H9 (cell line): ENCODE results near the gene BAAT. TPM values are rescaled to one million over a fixed set of nuclear protein-coding genes. Genes with fewer than 3 reads are reported as not detected.

Experiments
- DNase-seq: peaks from one replicate; pipeline ENCODE4 v3.0.0-alpha.2; 2017
- H2AFZ ChIP-seq: one replicate; pipeline ENCODE4 v1.6.1; 2013; ENCODE audit warnings: mild to moderate bottlenecking, low read length, control low read depth, moderate library complexity
- H2AK5ac ChIP-seq: 2 replicates; pipeline ENCODE4 v1.6.1; 2013; ENCODE audit warnings: low read length, control low read depth, mixed read lengths; ENCODE audit not compliant: insufficient read length
- H2BK120ac ChIP-seq: one replicate; pipeline ENCODE4 v1.6.1; 2013; ENCODE audit warnings: low read depth, mild to moderate bottlenecking, low read length, control low read depth, inconsistent platforms; ENCODE audit not compliant: poor library complexity, severe bottlenecking
- H2BK12ac ChIP-seq: 2 replicates; pipeline ENCODE4 v1.6.1; 2013; ENCODE audit warnings: low read length, control low read depth, mixed read lengths, low read depth; ENCODE audit not compliant: insufficient read length
- H2BK15ac ChIP-seq: 2 replicates; pipeline ENCODE4 v1.6.1; 2013; ENCODE audit warnings: low read depth, low read length, control low read depth
- H2BK20ac ChIP-seq: one replicate; pipeline ENCODE4 v1.6.1; 2013; ENCODE audit warnings: low read depth, mild to moderate bottlenecking, low read length, control low read depth, inconsistent platforms; ENCODE audit not compliant: poor library complexity, severe bottlenecking
- H2BK5ac ChIP-seq: 2 replicates; pipeline ENCODE4 v1.6.1; 2013; ENCODE audit warnings: low read length, control low read depth, mixed read lengths; ENCODE audit not compliant: insufficient read length
- H3K14ac ChIP-seq: 2 replicates; pipeline ENCODE4 v1.6.1; 2013; ENCODE audit warnings: low read length, control low read depth; ENCODE audit not compliant: insufficient read depth
- H3K18ac ChIP-seq: 2 replicates; pipeline ENCODE4 v1.6.1; 2013; ENCODE audit warnings: low read depth, mild to moderate bottlenecking, mixed read lengths, low read length, control low read depth; ENCODE audit not compliant: insufficient read length
- H3K23ac ChIP-seq: 2 replicates; pipeline ENCODE4 v1.6.1; 2013; ENCODE audit warnings: low read length, control low read depth, mixed read lengths, low read depth; ENCODE audit not compliant: insufficient read length
- H3K23me2 ChIP-seq: 2 replicates; pipeline ENCODE4 v1.6.1; 2013; ENCODE audit warnings: low read depth, mild to moderate bottlenecking, mixed read lengths, low read length, control low read depth; ENCODE audit not compliant: insufficient read length, poor library complexity, severe bottlenecking
- H3K27ac ChIP-seq: 2 replicates; pipeline ENCODE4 v1.5.1; 2013; ENCODE audit warnings: low read length, control low read depth, mixed read lengths, low read depth; ENCODE audit not compliant: insufficient read length
- H3K27me3 ChIP-seq: 2 replicates; pipeline ENCODE4 v1.6.1; 2013; ENCODE audit warnings: low read length, control low read depth, inconsistent platforms; ENCODE audit not compliant: insufficient read depth
- H3K4ac ChIP-seq: 2 replicates; pipeline ENCODE4 v1.6.1; 2013; ENCODE audit warnings: low read depth, mild to moderate bottlenecking, control low read depth, inconsistent platforms, low read length, moderate library complexity
- H3K4me1 ChIP-seq: 2 replicates; pipeline ENCODE4 v1.6.1; 2013; ENCODE audit warnings: low read length, control low read depth, inconsistent platforms; ENCODE audit not compliant: insufficient read depth
- H3K4me2 ChIP-seq: 2 replicates; pipeline ENCODE4 v1.6.1; 2013; ENCODE audit warnings: low read length, control low read depth, mixed read lengths; ENCODE audit not compliant: insufficient read length, insufficient read depth
- H3K56ac ChIP-seq: 2 replicates; pipeline ENCODE4 v1.6.1; 2013; ENCODE audit warnings: low read depth, mild to moderate bottlenecking, mixed read lengths, low read length, control low read depth; ENCODE audit not compliant: insufficient read length
- H3K79me1 ChIP-seq: 2 replicates; pipeline ENCODE4 v1.6.1; 2013; ENCODE audit warnings: low read depth, mild to moderate bottlenecking, moderate library complexity, low read length, control low read depth, inconsistent platforms; ENCODE audit not compliant: insufficient read depth, poor library complexity, severe bottlenecking
- H3K79me2 ChIP-seq: 2 replicates; pipeline ENCODE4 v1.6.1; 2013; ENCODE audit warnings: low read length, control low read depth, inconsistent platforms; ENCODE audit not compliant: insufficient read depth
- H3K9ac ChIP-seq: 2 replicates; pipeline ENCODE4 v1.6.1; 2013; ENCODE audit warnings: low read length, control low read depth, mixed read lengths; ENCODE audit not compliant: insufficient read length; ENCODE audit errors: extremely low read depth
- H3K9me3 ChIP-seq: one replicate; pipeline ENCODE4 v1.6.1; 2013; ENCODE audit warnings: low read depth, low read length, inconsistent platforms; ENCODE audit not compliant: control insufficient read depth
- H3T11ph ChIP-seq: one replicate; pipeline ENCODE4 v1.6.1; 2013; ENCODE audit warnings: mild to moderate bottlenecking, low read length, control low read depth, inconsistent platforms
- H4K20me1 ChIP-seq: one replicate; pipeline ENCODE4 v1.6.1; 2013; ENCODE audit not compliant: control insufficient read depth, insufficient read length, insufficient read depth
- H4K5ac ChIP-seq: 2 replicates; pipeline ENCODE4 v1.6.1; 2013; ENCODE audit warnings: low read depth, mild to moderate bottlenecking, mixed read lengths, low read length, control low read depth; ENCODE audit not compliant: insufficient read length
- H4K8ac ChIP-seq: replicated peaks from 2 replicates; pipeline ENCODE4 v1.6.1; 2013; ENCODE audit warnings: low read length, control low read depth, mixed read lengths, low read depth; ENCODE audit not compliant: insufficient read length
- H4K91ac ChIP-seq: 2 replicates; pipeline ENCODE4 v1.6.1; 2013; ENCODE audit warnings: low read depth, mild to moderate bottlenecking, moderate library complexity, mixed read lengths, low read length, control low read depth; ENCODE audit not compliant: insufficient read length
- H3K27ac Mint-ChIP-seq, 3 experiments: 2 replicates in 2 of 3; 3 replicates in 1 of 3; pipeline ENCODE4 v1.8.0; 2020 to 2021; ENCODE audit warnings: mixed read lengths in 3 of 3, mild to moderate bottlenecking in 1 of 3, moderate library complexity in 1 of 3
- H3K27me3 Mint-ChIP-seq: 2 replicates; pipeline ENCODE4 v1.8.0; 2021; ENCODE audit warnings: low read depth, mild to moderate bottlenecking, moderate library complexity, mixed read lengths
- H3K36me3 Mint-ChIP-seq, 3 experiments: 2 replicates in 2 of 3; 3 replicates in 1 of 3; pipeline ENCODE4 v1.8.0; 2020 to 2021; ENCODE audit warnings: low read depth in 3 of 3, mixed read lengths in 3 of 3; ENCODE audit not compliant: insufficient read depth in 1 of 3
- H3K4me1 Mint-ChIP-seq, 2 experiments: 2 replicates each; pipeline ENCODE4 v1.8.0; 2020; ENCODE audit warnings: mixed read lengths in 2 of 2
- H3K4me3 Mint-ChIP-seq, 2 experiments: 2 replicates in 1 of 2; 3 replicates in 1 of 2; pipeline ENCODE4 v1.8.0; 2020 to 2021; ENCODE audit warnings: mild to moderate bottlenecking in 2 of 2, mixed read lengths in 2 of 2, moderate library complexity in 1 of 2
- H3K9me3 Mint-ChIP-seq, 2 experiments: 2 replicates in 1 of 2; 3 replicates in 1 of 2; pipeline ENCODE4 v1.8.0; 2020; ENCODE audit warnings: mild to moderate bottlenecking in 2 of 2, mixed read lengths in 2 of 2, moderate library complexity in 1 of 2
- whole genome bisulfite sequencing: extraction: QIAGEN DNeasy Blood & Tissue Kit; methylation state at CpG from one replicate; pipeline ENCODE4 v1.1.7; 2013; ENCODE audit warnings: missing lambda C conversion rate, low lambda C conversion rate, mixed read lengths; ENCODE audit not compliant: insufficient read length; ENCODE audit errors: extremely low coverage; 5-methylcytosine and 5-hydroxymethylcytosine counted together
- total RNA-seq: library from RNA; stranded (reverse); gene quantifications from 2 replicates; pipeline ENCODE4 v1.2.1, GENCODE V29; 2021
- TF ChIP-seq, protein P1 (sequence below): fragments of 200-600 bp; sonication (generic); conservative IDR thresholded peaks from 3 replicates; pipeline ENCODE4 v1.8.0; 2021; ENCODE audit warnings: antibody characterized with exemption, mild to moderate bottlenecking

The BAAT gene
- total RNA-seq, 1 experiment from 2014 or later: 0.09 TPM

DNA sequence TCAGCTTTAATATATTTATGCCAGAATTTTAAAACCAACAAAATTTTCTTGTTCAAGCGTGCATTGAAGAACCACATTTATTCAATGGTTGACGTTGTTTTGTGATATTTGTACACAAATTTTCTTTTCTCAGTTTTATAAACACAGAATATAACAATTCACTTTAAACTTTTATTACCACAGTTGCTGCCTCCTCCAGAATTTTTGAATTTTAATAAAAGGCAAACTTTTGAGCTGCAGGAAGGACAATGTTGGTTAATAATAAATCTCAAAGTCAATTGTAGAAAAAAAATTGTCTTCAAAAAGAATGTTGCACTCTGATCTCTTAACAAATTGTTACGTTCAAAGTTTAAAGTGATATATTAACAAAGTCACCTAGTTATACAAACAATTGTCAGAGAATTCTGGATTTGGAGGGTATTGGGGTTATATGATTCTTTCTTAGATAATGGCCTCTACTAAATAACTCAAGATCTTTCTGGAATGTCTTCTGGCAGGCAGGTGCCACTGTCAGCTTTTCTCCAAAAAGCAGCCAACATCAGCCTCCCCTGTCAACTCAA lies 60.5 kb downstream of the BAAT start:
- Histone ChIP-seq H3K23me2 (no peaks in the 10 kb centered on the region), H2BK15ac (no peak overlapping the region), H2BK120ac (no peak overlapping the region), H4K91ac (no peak overlapping the region), H3K27me3 (no peaks in the 10 kb centered on the region), H3K9ac (no peak overlapping the region), H3K23ac (no peak overlapping the region), H3K14ac (no peak overlapping the region), H3K9me3 (no peaks in the 10 kb centered on the region), H2BK20ac (no peak overlapping the region), H2AK5ac (no peak overlapping the region), H3K4me2 (no peak overlapping the region), H4K20me1 (no peaks in the 10 kb centered on the region), H2AFZ (no peak overlapping the region), H3K18ac (no peak overlapping the region), H2BK12ac (no peak overlapping the region), H4K8ac (no peak overlapping the region), H3K4ac (no peak overlapping the region), H3K4me1 (no peaks in the 10 kb centered on the region), H3K27ac (no peak overlapping the region), H3K79me1 (no peaks in the 10 kb centered on the region), H3T11ph (no peak overlapping the region), H3K56ac (no peak overlapping the region), H4K5ac (no peak overlapping the region), H2BK5ac (no peak overlapping the region), H3K79me2 (no peaks in the 10 kb centered on the region)
- peaks cover 4 to 7% (median 6%) of the 10 kb centered on the region in 3 experiments; a peak in 6 of 7 replicates for H3K36me3 Mint-ChIP-seq
- TF ChIP-seq, protein P1, sequence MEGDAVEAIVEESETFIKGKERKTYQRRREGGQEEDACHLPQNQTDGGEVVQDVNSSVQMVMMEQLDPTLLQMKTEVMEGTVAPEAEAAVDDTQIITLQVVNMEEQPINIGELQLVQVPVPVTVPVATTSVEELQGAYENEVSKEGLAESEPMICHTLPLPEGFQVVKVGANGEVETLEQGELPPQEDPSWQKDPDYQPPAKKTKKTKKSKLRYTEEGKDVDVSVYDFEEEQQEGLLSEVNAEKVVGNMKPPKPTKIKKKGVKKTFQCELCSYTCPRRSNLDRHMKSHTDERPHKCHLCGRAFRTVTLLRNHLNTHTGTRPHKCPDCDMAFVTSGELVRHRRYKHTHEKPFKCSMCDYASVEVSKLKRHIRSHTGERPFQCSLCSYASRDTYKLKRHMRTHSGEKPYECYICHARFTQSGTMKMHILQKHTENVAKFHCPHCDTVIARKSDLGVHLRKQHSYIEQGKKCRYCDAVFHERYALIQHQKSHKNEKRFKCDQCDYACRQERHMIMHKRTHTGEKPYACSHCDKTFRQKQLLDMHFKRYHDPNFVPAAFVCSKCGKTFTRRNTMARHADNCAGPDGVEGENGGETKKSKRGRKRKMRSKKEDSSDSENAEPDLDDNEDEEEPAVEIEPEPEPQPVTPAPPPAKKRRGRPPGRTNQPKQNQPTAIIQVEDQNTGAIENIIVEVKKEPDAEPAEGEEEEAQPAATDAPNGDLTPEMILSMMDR: no peak
- no peak overlapping the region for H3K4me3 Mint-ChIP-seq
- H3K27me3 Mint-ChIP-seq: no peaks in the 10 kb centered on the region
- peaks cover 20 to 25% of the 10 kb centered on the region in 2 experiments for H3K4me1 Mint-ChIP-seq
- WGBS: no CpG with 5 or more reads among the region's 3 CpGs
- DNase-seq: no peak
- H3K9me3 Mint-ChIP-seq: peaks cover 6 to 11% of the 10 kb centered on the region in 2 experiments
- no peak overlapping the region; a peak in 1 of 7 replicates for H3K27ac Mint-ChIP-seq
